WTC11 (cell line): ENCODE results near the gene SKI. TPM values are rescaled to one million over a fixed set of nuclear protein-coding genes. Genes with fewer than 3 reads are reported as not detected.
A peak's percentile ranks its signal among the peaks of the same experiment; 100 is the strongest.

Source experiments
- ATAC-seq: fragments of 200-7000 bp; cut with Tn5 transposase; 2 replicates; pipeline ENCODE4 v1.10.0; 2021; ENCODE audit warnings: mild to moderate bottlenecking, moderate library complexity
- CTCF ChIA-PET: fragments of 300-600 bp; sonication (Branson Sonifier 250); formaldehyde crosslinking; loops from one replicate; lab custom pipeline; 2021; ENCODE audit warnings: antibody characterized with exemption; lab: Charles Lee
- POLR2A ChIA-PET: fragments of 350-600 bp; sonication (Branson Sonifier 250); formaldehyde crosslinking; loops from one replicate; lab custom pipeline; 2021; ENCODE audit warnings: antibody characterized with exemption; lab: Charles Lee
- DNase-seq: peaks from one replicate; pipeline ENCODE4 v3.0.0; 2021; ENCODE audit warnings: low spot score
- H3K27ac Mint-ChIP-seq: 2 replicates; pipeline ENCODE4 v1.8.0; 2021; ENCODE audit warnings: mixed read lengths
- H3K27me3 Mint-ChIP-seq: 2 replicates; pipeline ENCODE4 v1.8.0; 2021; ENCODE audit warnings: low read depth, mild to moderate bottlenecking, moderate library complexity, mixed read lengths
- H3K36me3 Mint-ChIP-seq: 2 replicates; pipeline ENCODE4 v1.8.0; 2021; ENCODE audit warnings: mixed read lengths
- H3K4me1 Mint-ChIP-seq: 2 replicates; pipeline ENCODE4 v1.8.0; 2022; ENCODE audit warnings: mixed read lengths
- H3K4me3 Mint-ChIP-seq: 2 replicates; pipeline ENCODE4 v1.8.0; 2021; ENCODE audit warnings: mild to moderate bottlenecking, moderate library complexity, mixed read lengths
- H3K9me3 Mint-ChIP-seq: 2 replicates; pipeline ENCODE4 v1.8.0; 2021; ENCODE audit warnings: mixed read lengths
- AFF4 ChIP-seq: sonication (generic); formaldehyde crosslinking; IDR thresholded peaks from 2 replicates; pipeline ENCODE4 v1.8.1; 2023; ENCODE audit warnings: mild to moderate bottlenecking, missing genetic modification reagents, borderline replicate concordance
- ATF1 ChIP-seq: sonication (generic); formaldehyde crosslinking; IDR thresholded peaks from 2 replicates; pipeline ENCODE4 v1.8.1; 2023; ENCODE audit warnings: mild to moderate bottlenecking, moderate library complexity, missing genetic modification reagents
- E2F5 ChIP-seq: sonication (generic); formaldehyde crosslinking; IDR thresholded peaks from 2 replicates; pipeline ENCODE4 v1.8.1; 2022; ENCODE audit warnings: mild to moderate bottlenecking, moderate library complexity, missing genetic modification reagents
- GABPB1 ChIP-seq: sonication (generic); formaldehyde crosslinking; IDR thresholded peaks from 2 replicates; pipeline ENCODE4 v1.8.1; 2023; ENCODE audit warnings: mild to moderate bottlenecking, missing genetic modification reagents
- GTF2I ChIP-seq: fragments of 250-450 bp; sonication (Bioruptor Pico); conservative IDR thresholded peaks from 2 replicates; pipeline ENCODE4 v1.4.0; 2021; ENCODE audit warnings: mild to moderate bottlenecking
- IRF1 ChIP-seq: sonication (generic); formaldehyde crosslinking; IDR thresholded peaks from 2 replicates; pipeline ENCODE4 v1.8.0; 2023; ENCODE audit warnings: missing genetic modification reagents
- JAZF1 ChIP-seq: fragments of 250-450 bp; sonication (Bioruptor Pico); IDR thresholded peaks from 2 replicates; pipeline ENCODE4 v1.9.0; 2021; ENCODE audit warnings: moderate library complexity, mild to moderate bottlenecking, inconsistent platforms
- KAT7 ChIP-seq: sonication (generic); formaldehyde crosslinking; IDR thresholded peaks from 2 replicates; pipeline ENCODE4 v1.8.1; 2023; ENCODE audit warnings: missing genetic modification reagents, mild to moderate bottlenecking, borderline replicate concordance
- NFYB ChIP-seq: sonication (generic); formaldehyde crosslinking; conservative IDR thresholded peaks from 2 replicates; pipeline ENCODE4 v1.8.0; 2022; ENCODE audit warnings: low read depth, missing genetic modification reagents
- NR1H2 ChIP-seq: sonication (generic); formaldehyde crosslinking; IDR thresholded peaks from 2 replicates; pipeline ENCODE4 v1.9.0; 2021; ENCODE audit warnings: mild to moderate bottlenecking, moderate library complexity, missing genetic modification reagents
- NR2C2 ChIP-seq: sonication (generic); formaldehyde crosslinking; IDR thresholded peaks from 2 replicates; pipeline ENCODE4 v1.8.0; 2022; ENCODE audit warnings: mild to moderate bottlenecking, missing genetic modification reagents
- OVOL2 ChIP-seq: fragments of 250-450 bp; sonication (Bioruptor Pico); IDR thresholded peaks from 2 replicates; pipeline ENCODE4 v1.9.0; 2021; ENCODE audit warnings: mild to moderate bottlenecking, borderline replicate concordance
- TEAD4 ChIP-seq: sonication (generic); formaldehyde crosslinking; IDR thresholded peaks from 2 replicates; pipeline ENCODE4 v1.8.0; 2022; ENCODE audit warnings: mild to moderate bottlenecking, missing genetic modification reagents
- TP53 ChIP-seq: sonication (generic); formaldehyde crosslinking; IDR thresholded peaks from 2 replicates; pipeline ENCODE4 v1.8.1; 2023; ENCODE audit warnings: mild to moderate bottlenecking, missing genetic modification reagents
- USF2 ChIP-seq: sonication (generic); formaldehyde crosslinking; IDR thresholded peaks from 2 replicates; pipeline ENCODE4 v1.8.1; 2023; ENCODE audit warnings: mild to moderate bottlenecking, missing genetic modification reagents, moderate library complexity
- ZNF138 ChIP-seq: sonication (generic); formaldehyde crosslinking; conservative IDR thresholded peaks from 2 replicates; pipeline ENCODE4 v1.8.1; 2022; ENCODE audit warnings: mild to moderate bottlenecking, moderate library complexity, missing genetic modification reagents
- ZNF219 ChIP-seq: sonication (generic); formaldehyde crosslinking; IDR thresholded peaks from 2 replicates; pipeline ENCODE4 v1.8.0; 2023; ENCODE audit warnings: missing genetic modification reagents, mild to moderate bottlenecking, borderline replicate concordance
- ZNF416 ChIP-seq: fragments of 250-450 bp; sonication (Bioruptor Pico); IDR thresholded peaks from 2 replicates; pipeline ENCODE4 v1.9.0; 2021; ENCODE audit warnings: mild to moderate bottlenecking, inconsistent platforms
- ZNF671 ChIP-seq: fragments of 250-450 bp; sonication (Bioruptor Pico); IDR thresholded peaks from 2 replicates; pipeline ENCODE4 v1.8.0; 2021; ENCODE audit warnings: mild to moderate bottlenecking
- total RNA-seq: library from RNA; stranded (reverse); gene quantifications from 3 replicates; pipeline ENCODE4 v1.2.3, GENCODE V29; 2021
- TF ChIP-seq, protein P1 (sequence below): sonication (generic); formaldehyde crosslinking; IDR thresholded peaks from 2 replicates; pipeline ENCODE4 v1.8.1; 2023; ENCODE audit warnings: mild to moderate bottlenecking, missing genetic modification reagents
- TF ChIP-seq, protein P2 (sequence below): fragments of 250-450 bp; sonication (Bioruptor Pico); IDR thresholded peaks from 2 replicates; pipeline ENCODE4 v1.9.0; 2021; ENCODE audit warnings: mild to moderate bottlenecking, borderline replicate concordance
- TF ChIP-seq, protein P3 (sequence below): sonication (generic); formaldehyde crosslinking; IDR thresholded peaks from 2 replicates; pipeline ENCODE4 v1.8.0; 2022; ENCODE audit warnings: mild to moderate bottlenecking, missing genetic modification reagents

Gene SKI
- total RNA-seq, 1 experiment from 2014 or later, result 88.6 TPM

DNA sequence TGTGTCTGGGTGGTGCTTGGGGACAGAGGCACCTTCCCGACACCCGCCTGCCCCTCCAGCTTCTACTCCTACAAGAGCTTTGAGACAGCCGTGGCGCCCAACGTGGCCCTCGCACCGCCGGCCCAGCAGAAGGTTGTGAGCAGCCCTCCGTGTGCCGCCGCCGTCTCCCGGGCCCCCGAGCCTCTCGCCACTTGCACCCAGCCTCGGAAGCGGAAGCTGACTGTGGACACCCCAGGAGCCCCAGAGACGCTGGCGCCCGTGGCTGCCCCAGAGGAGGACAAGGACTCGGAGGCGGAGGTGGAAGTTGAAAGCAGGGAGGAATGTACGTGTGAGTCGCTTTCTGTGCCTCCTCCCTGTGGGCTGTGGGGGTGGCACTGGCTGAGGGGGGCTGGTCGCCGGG, 75.7 kb downstream of the SKI start:
- no peak overlapping the region for H3K4me3 Mint-ChIP-seq
- H3K4me1 Mint-ChIP-seq, result peaks cover 4% of the 10 kb centered on the region; the same call in 1 of the 2 replicates
- TF ChIP-seq NFYB (CRISPR knock-in tag), result no peak
- TF ChIP-seq ZNF671 (CRISPR knock-in tag), result no peak
- TF ChIP-seq AFF4 (CRISPR knock-in tag), result no peak
- no peak for TF ChIP-seq GTF2I (CRISPR knock-in tag)
- ATAC-seq, result no peak
- H3K27ac Mint-ChIP-seq, result peak overlapping the region; percentile 91; the same call in 1 of the 2 replicates
- ChIA-PET POLR2A (no interaction called here), CTCF (interaction anchor here (0.6 to 3.0 kb wide), 3 partner anchors 11 to 109 kb away, joined by 3 to 13 read pairs (median 3); partner anchors contain the start of gene FAAP20)
- H3K36me3 Mint-ChIP-seq, result peaks cover 23% of the 10 kb centered on the region
- H3K9me3 Mint-ChIP-seq, result no peaks in the 10 kb centered on the region
- no peaks in the 10 kb centered on the region for H3K27me3 Mint-ChIP-seq
- DNase-seq, result no peak

GRCh38 chr1:2304282-2304681, 76.2 kb downstream of the SKI start:
- Mint-ChIP-seq H3K27ac (no peak overlapping the region), H3K36me3 (peaks cover 23% of the 10 kb centered on the region), H3K27me3 (no peaks in the 10 kb centered on the region), H3K4me3 (no peak overlapping the region), H3K4me1 (peaks cover 2% of the 10 kb centered on the region; the same call in 1 of the 2 replicates), H3K9me3 (no peaks in the 10 kb centered on the region)
- ChIA-PET POLR2A (no interaction called here), CTCF (interaction anchor here (1.4 to 3.0 kb wide), 2 partner anchors 11 to 109 kb away, joined by 3 to 13 read pairs; partner anchors contain the start of gene FAAP20)
- ATAC-seq (no peak), DNase-seq (no peak)
- TF ChIP-seq ATF1 (CRISPR knock-in tag), result no peak
- no peak for TF ChIP-seq NR2C2 (CRISPR knock-in tag)
- no peak for TF ChIP-seq OVOL2 (CRISPR knock-in tag)
- no peak for TF ChIP-seq USF2 (CRISPR knock-in tag)
- no peak for TF ChIP-seq GABPB1 (CRISPR knock-in tag)
- no peak for TF ChIP-seq ZNF219 (CRISPR knock-in tag)
- no peak for TF ChIP-seq ZNF138 (CRISPR knock-in tag)
- no peak for TF ChIP-seq TEAD4 (CRISPR knock-in tag)
- TF ChIP-seq KAT7 (CRISPR knock-in tag), result no peak
- no peak for TF ChIP-seq E2F5 (CRISPR knock-in tag)
- no peak for TF ChIP-seq JAZF1 (CRISPR knock-in tag)
- no peak for TF ChIP-seq TP53 (CRISPR knock-in tag)
- TF ChIP-seq IRF1 (CRISPR knock-in tag), result no peak
- TF ChIP-seq ZNF416, result no peak
- TF ChIP-seq, protein P1, sequence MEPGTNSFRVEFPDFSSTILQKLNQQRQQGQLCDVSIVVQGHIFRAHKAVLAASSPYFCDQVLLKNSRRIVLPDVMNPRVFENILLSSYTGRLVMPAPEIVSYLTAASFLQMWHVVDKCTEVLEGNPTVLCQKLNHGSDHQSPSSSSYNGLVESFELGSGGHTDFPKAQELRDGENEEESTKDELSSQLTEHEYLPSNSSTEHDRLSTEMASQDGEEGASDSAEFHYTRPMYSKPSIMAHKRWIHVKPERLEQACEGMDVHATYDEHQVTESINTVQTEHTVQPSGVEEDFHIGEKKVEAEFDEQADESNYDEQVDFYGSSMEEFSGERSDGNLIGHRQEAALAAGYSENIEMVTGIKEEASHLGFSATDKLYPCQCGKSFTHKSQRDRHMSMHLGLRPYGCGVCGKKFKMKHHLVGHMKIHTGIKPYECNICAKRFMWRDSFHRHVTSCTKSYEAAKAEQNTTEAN (CRISPR knock-in tag), result no peak
- no peak for TF ChIP-seq GTF2I (CRISPR knock-in tag)
- TF ChIP-seq, protein P2, sequence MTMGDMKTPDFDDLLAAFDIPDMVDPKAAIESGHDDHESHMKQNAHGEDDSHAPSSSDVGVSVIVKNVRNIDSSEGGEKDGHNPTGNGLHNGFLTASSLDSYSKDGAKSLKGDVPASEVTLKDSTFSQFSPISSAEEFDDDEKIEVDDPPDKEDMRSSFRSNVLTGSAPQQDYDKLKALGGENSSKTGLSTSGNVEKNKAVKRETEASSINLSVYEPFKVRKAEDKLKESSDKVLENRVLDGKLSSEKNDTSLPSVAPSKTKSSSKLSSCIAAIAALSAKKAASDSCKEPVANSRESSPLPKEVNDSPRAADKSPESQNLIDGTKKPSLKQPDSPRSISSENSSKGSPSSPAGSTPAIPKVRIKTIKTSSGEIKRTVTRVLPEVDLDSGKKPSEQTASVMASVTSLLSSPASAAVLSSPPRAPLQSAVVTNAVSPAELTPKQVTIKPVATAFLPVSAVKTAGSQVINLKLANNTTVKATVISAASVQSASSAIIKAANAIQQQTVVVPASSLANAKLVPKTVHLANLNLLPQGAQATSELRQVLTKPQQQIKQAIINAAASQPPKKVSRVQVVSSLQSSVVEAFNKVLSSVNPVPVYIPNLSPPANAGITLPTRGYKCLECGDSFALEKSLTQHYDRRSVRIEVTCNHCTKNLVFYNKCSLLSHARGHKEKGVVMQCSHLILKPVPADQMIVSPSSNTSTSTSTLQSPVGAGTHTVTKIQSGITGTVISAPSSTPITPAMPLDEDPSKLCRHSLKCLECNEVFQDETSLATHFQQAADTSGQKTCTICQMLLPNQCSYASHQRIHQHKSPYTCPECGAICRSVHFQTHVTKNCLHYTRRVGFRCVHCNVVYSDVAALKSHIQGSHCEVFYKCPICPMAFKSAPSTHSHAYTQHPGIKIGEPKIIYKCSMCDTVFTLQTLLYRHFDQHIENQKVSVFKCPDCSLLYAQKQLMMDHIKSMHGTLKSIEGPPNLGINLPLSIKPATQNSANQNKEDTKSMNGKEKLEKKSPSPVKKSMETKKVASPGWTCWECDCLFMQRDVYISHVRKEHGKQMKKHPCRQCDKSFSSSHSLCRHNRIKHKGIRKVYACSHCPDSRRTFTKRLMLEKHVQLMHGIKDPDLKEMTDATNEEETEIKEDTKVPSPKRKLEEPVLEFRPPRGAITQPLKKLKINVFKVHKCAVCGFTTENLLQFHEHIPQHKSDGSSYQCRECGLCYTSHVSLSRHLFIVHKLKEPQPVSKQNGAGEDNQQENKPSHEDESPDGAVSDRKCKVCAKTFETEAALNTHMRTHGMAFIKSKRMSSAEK, result no peak
- TF ChIP-seq NR1H2 (CRISPR knock-in tag), result no peak
- TF ChIP-seq, protein P3, sequence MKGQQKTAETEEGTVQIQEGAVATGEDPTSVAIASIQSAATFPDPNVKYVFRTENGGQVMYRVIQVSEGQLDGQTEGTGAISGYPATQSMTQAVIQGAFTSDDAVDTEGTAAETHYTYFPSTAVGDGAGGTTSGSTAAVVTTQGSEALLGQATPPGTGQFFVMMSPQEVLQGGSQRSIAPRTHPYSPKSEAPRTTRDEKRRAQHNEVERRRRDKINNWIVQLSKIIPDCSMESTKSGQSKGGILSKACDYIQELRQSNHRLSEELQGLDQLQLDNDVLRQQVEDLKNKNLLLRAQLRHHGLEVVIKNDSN (CRISPR knock-in tag), result no peak
